ENCODE results near the gene TPD52L1.

- TF ChIP-seq CTCF (IDR thresholded peaks at IDR 0.05 in 8 of 11, conservative IDR thresholded peaks at IDR 0.05 in 3 of 11) (no peak), POLR2A (IDR thresholded peaks at IDR 0.05) (no peak)
Measured at GRCh38 chr6:125163811-125164210, 10.2 kb downstream of the TPD52L1 start.
